HG02870 (cell line): Measurements from ENCODE around the gene OR4K15.
"Not testable (repeated sequence)": the region's sequence is repeated elsewhere in the genome, so short reads cannot be mapped to it uniquely, and the experiment has no call there.

Experiments used
- ATAC-seq: cut with Tn5 transposase; IDR thresholded peaks from one replicate; pipeline ENCODE4 v1.9.1; 2021; ENCODE audit warnings: mild to moderate bottlenecking, moderate library complexity; ENCODE audit not compliant: unreplicated experiment

OR4K15 gene

GRCh38 chr14:19975291-19975690, at the start of gene OR4K15:
OR4K15 (plus strand) TSS chr14:19975591; CDS start chr14:19975591, 0 bp downstream.
- no peak for ATAC-seq

- no peak for ATAC-seq
Observed at GRCh38 chr14:19930617-19931016, 44.8 kb upstream of the OR4K15 start, which contains the start of gene OR4K1. OR4K1 (plus strand) TSS chr14:19930917; CDS start chr14:19935667, 4,750 bp downstream.

GRCh38 chr14:19941668-19942067, 33.7 kb upstream of the OR4K15 start:
- ATAC-seq, result no peak

GRCh38 chr14:19947413-19948090, 27.8 kb upstream of the OR4K15 start:
- ATAC-seq, result no peak

GRCh38 chr14:19949218-19949617, 26.2 kb upstream of the OR4K15 start:
- ATAC-seq, result no peak

- ATAC-seq, result not testable (repeated sequence)
Observed at GRCh38 chr14:19969735-19970134, 5.7 kb upstream of the OR4K15 start.

GRCh38 chr14:19974844-19975243, 547 bp upstream of the OR4K15 start:
- ATAC-seq, result no peak

- ATAC-seq, result no peak
Observed at GRCh38 chr14:19993438-19993837, 18.0 kb downstream of the OR4K15 start.

- no peak for ATAC-seq
Observed at GRCh38 chr14:20001863-20002262, 26.5 kb downstream of the OR4K15 start, which contains the start of gene OR4Q2. OR4Q2 (plus strand) TSS chr14:20002163.

- ATAC-seq, result no peak
Observed at GRCh38 chr14:20002319-20002718, 26.9 kb downstream of the OR4K15 start.

- ATAC-seq, result no peak
Observed at GRCh38 chr14:20008156-20008555, 32.8 kb downstream of the OR4K15 start.

- no peak for ATAC-seq
Observed at GRCh38 chr14:20019257-20019865, 44.0 kb downstream of the OR4K15 start, which contains the start of gene OR4K14. OR4K14 (minus strand) TSS chr14:20019307; CDS start chr14:20015193, 4,114 bp downstream.
